HFFc6 (cell line): Measurements from ENCODE around the gene AKAP6. TPM values are rescaled to one million over a fixed set of nuclear protein-coding genes. Genes with fewer than 3 reads are reported as not detected.

Experiments
- DNase-seq: peaks from one replicate; pipeline ENCODE4 v3.0.0-alpha.2; 2018
- H3K27ac Mint-ChIP-seq: 2 replicates; pipeline ENCODE4 v1.8.0; 2020; ENCODE audit warnings: mild to moderate bottlenecking, mixed read lengths
- H3K27me3 Mint-ChIP-seq: 2 replicates; pipeline ENCODE4 v1.8.0; 2021; ENCODE audit warnings: mild to moderate bottlenecking, moderate library complexity, mixed read lengths; ENCODE audit not compliant: insufficient read depth
- H3K36me3 Mint-ChIP-seq: 2 replicates; pipeline ENCODE4 v1.8.0; 2021; ENCODE audit warnings: low read depth, mixed read lengths
- H3K4me1 Mint-ChIP-seq: 2 replicates; pipeline ENCODE4 v1.8.0; 2020; ENCODE audit warnings: low read depth, mixed read lengths
- H3K4me3 Mint-ChIP-seq: 2 replicates; pipeline ENCODE4 v1.8.0; 2020; ENCODE audit warnings: mild to moderate bottlenecking, moderate library complexity, mixed read lengths
- H3K9me3 Mint-ChIP-seq: 2 replicates; pipeline ENCODE4 v1.8.0; 2020; ENCODE audit warnings: mild to moderate bottlenecking, mixed read lengths
- CTCF ChIP-seq: fragments of 200-600 bp; sonication (generic); IDR thresholded peaks from 2 replicates; pipeline ENCODE4 v1.5.0; 2021; ENCODE audit warnings: antibody characterized with exemption, mild to moderate bottlenecking
- total RNA-seq, 6 experiments: library from RNA; stranded (reverse); fragmentation: NEBNext Ultra II Directional; extraction: Animal tissue kit (Norgen Biotek cat#: 25700); gene quantifications; 2 replicates in 1 of 6; 3 replicates in 5 of 6; pipeline ENCODE4 v1.2.3, GENCODE V29; 2021

Gene AKAP6
- total RNA-seq, 6 experiments from 2014 or later, result 6.1 to 9.8 (median 6.5) TPM

GRCh38 chr14:32342847-32343194 lies 13.7 kb downstream of the AKAP6 start:
- DNase-seq, result no peak
- H3K36me3 Mint-ChIP-seq, result peaks cover 7% of the 10 kb centered on the region; the same call in 1 of the 2 replicates
- H3K27me3 Mint-ChIP-seq, result no peaks in the 10 kb centered on the region
- H3K4me3 Mint-ChIP-seq, result no peak overlapping the region
- TF ChIP-seq CTCF, result no peak
- no peaks in the 10 kb centered on the region for H3K9me3 Mint-ChIP-seq
- peaks cover 28% of the 10 kb centered on the region for H3K4me1 Mint-ChIP-seq
- no peak overlapping the region for H3K27ac Mint-ChIP-seq

GRCh38 chr14:32343926-32344430 lies 14.9 kb downstream of the AKAP6 start:
- no peaks in the 10 kb centered on the region for H3K9me3 Mint-ChIP-seq
- H3K27ac Mint-ChIP-seq, result no peak overlapping the region

GRCh38 chr14:32345311-32345791 lies 16.3 kb downstream of the AKAP6 start:
- no peak for DNase-seq
- TF ChIP-seq CTCF, result no peak
- Mint-ChIP-seq H3K27ac (peak overlapping the region; percentile 61), H3K27me3 (no peaks in the 10 kb centered on the region), H3K36me3 (peaks cover 9% of the 10 kb centered on the region; the same call in 1 of the 2 replicates), H3K4me3 (no peak overlapping the region), H3K9me3 (no peaks in the 10 kb centered on the region), H3K4me1 (peaks cover 38% of the 10 kb centered on the region)

More at GRCh38 chr14:32343926-32344430, 14.9 kb downstream of the AKAP6 start:
- Mint-ChIP-seq H3K4me3 (no peak overlapping the region), H3K4me1 (peaks cover 30% of the 10 kb centered on the region), H3K27me3 (no peaks in the 10 kb centered on the region), H3K36me3 (peaks cover 9% of the 10 kb centered on the region; the same call in 1 of the 2 replicates)
- no peak for TF ChIP-seq CTCF
- DNase-seq, result no peak

- H3K9me3 Mint-ChIP-seq, result no peaks in the 10 kb centered on the region; the same call in none of the 2 replicates
- no peaks in the 10 kb centered on the region for H3K27me3 Mint-ChIP-seq
- no peak for TF ChIP-seq CTCF
- H3K4me3 Mint-ChIP-seq, result no peak overlapping the region
- peaks cover 34% of the 10 kb centered on the region for H3K4me1 Mint-ChIP-seq
- no peak for DNase-seq
- peaks cover 8% of the 10 kb centered on the region for H3K36me3 Mint-ChIP-seq
- no peak overlapping the region for H3K27ac Mint-ChIP-seq
Measured at GRCh38 chr14:32349322-32349721, 20.2 kb downstream of the AKAP6 start.

- peaks cover 2% of the 10 kb centered on the region; the same call in 1 of the 2 replicates for H3K27me3 Mint-ChIP-seq
- no peak for DNase-seq
- H3K4me1 Mint-ChIP-seq, result peaks cover 37% of the 10 kb centered on the region
- no peaks in the 10 kb centered on the region; the same call in none of the 2 replicates for H3K9me3 Mint-ChIP-seq
- H3K36me3 Mint-ChIP-seq, result peaks cover 8% of the 10 kb centered on the region
- no peak for TF ChIP-seq CTCF
- no peak overlapping the region for H3K27ac Mint-ChIP-seq
- no peak overlapping the region for H3K4me3 Mint-ChIP-seq
Measured at GRCh38 chr14:32350020-32350419, 20.9 kb downstream of the AKAP6 start.
